GM10266 (cell line): Measurements from ENCODE around the gene FOXL3.

ENCODE experiments used
- DNase-seq: peaks from one replicate; pipeline ENCODE4 v3.0.0; 2012; ENCODE audit errors: extremely low spot score
- CTCF ChIP-seq: IDR thresholded peaks from 2 replicates; pipeline ENCODE4 v1.5.1; 2012; ENCODE audit warnings: mild to moderate bottlenecking, low read depth; ENCODE audit not compliant: control insufficient read depth, insufficient read depth; ENCODE audit errors: missing control alignments

Gene FOXL3

GRCh38 chr7:256461-256940, 33.5 kb upstream of the FOXL3 start:
- no peak for TF ChIP-seq CTCF
- no peak for DNase-seq

- TF ChIP-seq CTCF, result no peak
- no peak for DNase-seq
These were observed 32.9 kb upstream of the FOXL3 start for GRCh38 chr7:256981-257646.

- no peak for TF ChIP-seq CTCF
- no peak for DNase-seq
These were observed 32.4 kb upstream of the FOXL3 start for GRCh38 chr7:257647-257992.

GRCh38 chr7:258476-259190, 31.3 kb upstream of the FOXL3 start:
- no peak for DNase-seq
- TF ChIP-seq CTCF, result no peak

GRCh38 chr7:259191-259505, 30.8 kb upstream of the FOXL3 start:
- DNase-seq, result no peak
- TF ChIP-seq CTCF, result no peak

- TF ChIP-seq CTCF, result no peak
These were observed 30.1 kb upstream of the FOXL3 start for GRCh38 chr7:259751-260405.

GRCh38 chr7:260441-261281, 29.3 kb upstream of the FOXL3 start:
- DNase-seq, result no peak

More at GRCh38 chr7:259751-260405, 30.1 kb upstream of the FOXL3 start:
- no peak for DNase-seq

More at GRCh38 chr7:260441-261281, 29.3 kb upstream of the FOXL3 start:
- TF ChIP-seq CTCF, result no peak
